Medulla oblongata (tissue), 1 donor: ENCODE measurements around the gene EPG5.

Source experiments
- DNase-seq: peaks from one replicate; pipeline ENCODE4 v3.0.0-alpha.2; 2015; ENCODE audit errors: extremely low spot score

The EPG5 gene

DNA sequence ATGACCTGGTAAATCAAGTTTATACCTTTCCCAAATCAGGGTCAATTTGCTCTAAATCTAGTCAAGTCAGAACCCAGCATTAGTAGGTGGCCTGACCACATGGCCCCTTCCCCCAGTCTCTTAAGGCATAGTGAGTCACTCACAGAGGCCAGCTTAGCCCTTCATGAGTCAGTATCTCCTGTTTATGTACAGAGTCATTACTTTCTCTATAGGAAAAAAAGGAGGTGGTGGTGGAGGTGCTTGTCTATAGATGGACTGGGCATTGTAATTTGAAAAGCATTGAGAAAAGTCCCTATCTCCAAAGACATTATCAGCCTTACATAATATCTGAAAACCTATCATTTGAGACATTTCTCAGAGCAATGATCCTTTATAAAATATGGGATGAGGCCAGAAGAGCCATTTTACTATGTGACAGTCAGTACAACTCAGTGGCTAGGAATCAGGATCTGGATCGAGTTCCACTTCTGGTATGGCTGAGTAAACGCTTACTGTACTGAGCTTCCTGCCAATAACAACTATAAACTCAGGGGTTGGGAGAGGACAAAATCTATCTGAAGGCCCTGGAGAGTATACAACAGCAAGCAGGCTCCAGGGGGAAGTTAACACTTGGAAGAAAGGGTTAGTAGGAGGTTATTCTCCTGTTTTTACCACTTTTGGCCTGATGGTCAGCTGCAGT, 164.2 kb downstream of the EPG5 start:
- DNase-seq = no peak

DNA sequence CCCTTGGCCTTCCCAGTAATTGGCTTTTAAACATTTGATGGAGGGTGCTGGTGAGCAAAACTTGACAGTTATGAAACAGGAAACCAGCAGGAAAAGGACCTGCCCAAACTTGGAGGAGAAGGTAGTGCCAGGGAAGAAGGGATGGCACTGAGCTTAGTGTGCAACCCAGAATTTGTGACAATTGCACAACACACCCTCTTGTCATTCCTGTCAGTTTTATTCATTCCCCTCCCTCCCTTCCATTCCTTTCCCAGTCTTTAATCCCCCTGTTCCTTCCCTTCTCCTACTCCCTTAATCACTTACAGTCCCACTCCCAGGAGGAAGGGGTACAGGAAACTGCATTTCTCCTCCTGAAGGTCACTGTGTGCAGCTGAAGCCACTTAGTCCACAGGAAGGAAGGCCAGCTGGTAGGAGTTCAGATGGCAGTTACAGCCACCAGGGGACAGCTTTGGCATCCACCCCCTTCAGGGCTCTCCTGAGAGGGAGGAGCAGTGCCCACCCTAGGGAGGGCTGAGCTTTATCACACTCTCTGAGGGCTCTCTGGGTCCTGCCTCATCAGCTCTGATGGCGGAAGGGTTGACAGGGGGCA, 165.6 kb downstream of the EPG5 start:
- DNase-seq = no peak
